Calu3 (cell line): ENCODE results near the gene NCF4. TPM values are rescaled to one million over a fixed set of nuclear protein-coding genes. Genes with fewer than 3 reads are reported as not detected.

Source experiments
- BruUV-seq: library from RNA; stranded (reverse); fragments of 400-500 nt; replicated peaks from 2 replicates; lab custom pipeline; 2021; lab: Mats Ljungman, UMichigan
- CTCF ChIA-PET: fragments of 300-600 bp; sonication (Branson Sonifier 250); formaldehyde crosslinking; loops from one replicate; lab custom pipeline; 2022; ENCODE audit warnings: antibody characterized with exemption; lab: Charles Lee
- DNase-seq: peaks from one replicate; pipeline ENCODE4 v3.0.0; 2022
- H3K27ac Mint-ChIP-seq: one replicate; pipeline ENCODE4 v1.8.0; 2022; ENCODE audit warnings: mixed read lengths; ENCODE audit not compliant: unreplicated experiment
- H3K27me3 Mint-ChIP-seq: one replicate; pipeline ENCODE4 v1.8.0; 2022; ENCODE audit warnings: mixed read lengths; ENCODE audit not compliant: unreplicated experiment
- H3K36me3 Mint-ChIP-seq: one replicate; pipeline ENCODE4 v1.8.0; 2022; ENCODE audit warnings: mild to moderate bottlenecking, moderate library complexity, mixed read lengths; ENCODE audit not compliant: insufficient read depth, unreplicated experiment
- H3K4me1 Mint-ChIP-seq: one replicate; pipeline ENCODE4 v1.8.0; 2022; ENCODE audit warnings: mild to moderate bottlenecking, low read depth, mixed read lengths; ENCODE audit not compliant: unreplicated experiment
- H3K4me3 Mint-ChIP-seq: one replicate; pipeline ENCODE4 v1.8.0; 2022; ENCODE audit warnings: mild to moderate bottlenecking, low read depth, moderate library complexity, mixed read lengths; ENCODE audit not compliant: unreplicated experiment
- H3K9me3 Mint-ChIP-seq: one replicate; pipeline ENCODE4 v1.8.0; 2022; ENCODE audit warnings: low read depth, mixed read lengths; ENCODE audit not compliant: unreplicated experiment
- CTCF ChIP-seq: fragments of 200-600 bp; IDR thresholded peaks from one replicate; pipeline ENCODE4 v1.8.0; 2022; ENCODE audit warnings: antibody characterized with exemption; ENCODE audit not compliant: unreplicated experiment
- intact Hi-C: fragments of 100-400 bp; cut with micrococcal nuclease; formaldehyde crosslinking; loops from one replicate; pipeline ENCODE4 v1.10.0; 2022; ENCODE audit not compliant: unreplicated experiment
- total RNA-seq: library from RNA; stranded (reverse); gene quantifications from 2 replicates; pipeline ENCODE4 v1.2.3, GENCODE V29; 2022

NCF4 gene
- total RNA-seq, 1 experiment from 2014 or later: not detected

GRCh38 chr22:36838119-36839030 lies 22.4 kb upstream of the NCF4 start:
- no peak overlapping the region for H3K4me3 Mint-ChIP-seq
- H3K9me3 Mint-ChIP-seq: peaks cover 3% of the 10 kb centered on the region
- no peak for TF ChIP-seq CTCF
- no TSS peak for BruUV-seq
- no peak overlapping the region for H3K27ac Mint-ChIP-seq
- intact Hi-C loops: no loop called here
- peaks cover 73% of the 10 kb centered on the region for H3K27me3 Mint-ChIP-seq
- DNase-seq: no peak
- CTCF ChIA-PET: no interaction called here
- H3K36me3 Mint-ChIP-seq: no peaks in the 10 kb centered on the region
- peaks cover 8% of the 10 kb centered on the region for H3K4me1 Mint-ChIP-seq

- TF ChIP-seq CTCF: no peak
- Mint-ChIP-seq H3K36me3 (no peaks in the 10 kb centered on the region), H3K27me3 (peaks cover 73% of the 10 kb centered on the region), H3K4me3 (no peak overlapping the region), H3K4me1 (peaks cover 8% of the 10 kb centered on the region), H3K9me3 (peaks cover 3% of the 10 kb centered on the region), H3K27ac (no peak overlapping the region)
- no peak for DNase-seq
- no TSS peak for BruUV-seq
- CTCF ChIA-PET: no interaction called here
- intact Hi-C loops: no loop called here
These were observed 21.3 kb upstream of the NCF4 start for GRCh38 chr22:36839356-36840073.

GRCh38 chr22:36840106-36840505 lies 20.7 kb upstream of the NCF4 start:
- intact Hi-C loops: no loop called here
- CTCF ChIA-PET: interaction anchor here (0.6 kb wide), 1 partner anchor 196 kb away, joined by 5 read pairs; no protein-coding TSS in a partner anchor
- H3K4me3 Mint-ChIP-seq: no peak overlapping the region
- TF ChIP-seq CTCF: no peak
- H3K4me1 Mint-ChIP-seq: peaks cover 8% of the 10 kb centered on the region
- H3K9me3 Mint-ChIP-seq: peaks cover 3% of the 10 kb centered on the region
- no peak overlapping the region for H3K27ac Mint-ChIP-seq
- H3K27me3 Mint-ChIP-seq: peaks cover 74% of the 10 kb centered on the region
- DNase-seq: no peak
- no TSS peak for BruUV-seq
- H3K36me3 Mint-ChIP-seq: no peaks in the 10 kb centered on the region

GRCh38 chr22:36846271-36846670 lies 14.5 kb upstream of the NCF4 start:
- DNase-seq: no peak
- Mint-ChIP-seq H3K9me3 (no peaks in the 10 kb centered on the region), H3K27ac (no peak overlapping the region), H3K4me3 (no peak overlapping the region), H3K36me3 (no peaks in the 10 kb centered on the region), H3K4me1 (no peaks in the 10 kb centered on the region), H3K27me3 (peaks cover 100% of the 10 kb centered on the region)
- no TSS peak for BruUV-seq
- CTCF ChIA-PET: interaction anchor here (0.7 kb wide), 1 partner anchor 130 kb away, joined by 4 read pairs; no protein-coding TSS in a partner anchor
- intact Hi-C loops: no loop called here
- no peak for TF ChIP-seq CTCF
